GM12878 (cell line): Measurements from ENCODE around the gene MAP7. TPM values are rescaled to one million over a fixed set of nuclear protein-coding genes. Genes with fewer than 3 reads are reported as not detected.

ENCODE experiments used
- ATAC-seq: fragments of 200-7000 bp; cut with Tn5 transposase; 3 replicates; pipeline ENCODE4 v1.9.1; 2020; ENCODE audit warnings: mild to moderate bottlenecking, moderate library complexity
- BruUV-seq: library from RNA; stranded (reverse); fragments of 400-500 nt; replicated peaks from 2 replicates; lab custom pipeline; 2021; lab: Mats Ljungman, UMichigan
- CTCF ChIA-PET: fragments of 300-600 bp; sonication (Branson Sonifier 250); formaldehyde crosslinking; extraction: SDS; loops from one replicate; lab custom pipeline; 2021; ENCODE audit warnings: inconsistent platforms; lab: Yijun Ruan, JAX
- POLR2A ChIA-PET: fragments of 350-600 bp; formaldehyde crosslinking; extraction: SDS; loops from one replicate; lab custom pipeline; 2021; ENCODE audit warnings: inconsistent platforms; lab: Charles Lee
- RAD21 ChIA-PET: fragments of 300-600 bp; sonication (Branson Sonifier 250); formaldehyde crosslinking; loops from one replicate; lab custom pipeline; 2023; ENCODE audit warnings: antibody characterized with exemption; ENCODE audit not compliant: unreplicated experiment; lab: Charles Lee
- SMC1A ChIA-PET: fragments of 300-600 bp; sonication (Branson Sonifier 250); formaldehyde crosslinking; loops from one replicate; lab custom pipeline; 2023; ENCODE audit not compliant: unreplicated experiment, uncharacterized antibody; lab: Charles Lee
- DNase-seq: peaks from one replicate; pipeline ENCODE4 v3.0.0-alpha.2; 2011; ENCODE audit warnings: low read depth, low spot score
- FAIRE-seq: peaks from 3 replicates; lab custom pipeline; 2011; peaks lifted over from hg19 to GRCh38; lab: Jason Lieb, UNC
- H2AFZ ChIP-seq: 2 replicates; pipeline ENCODE4 v1.6.0; 2011; ENCODE audit warnings: low read depth, low read length, control low read depth; ENCODE audit not compliant: control insufficient read depth
- H3K27ac ChIP-seq: 2 replicates; pipeline ENCODE4 v1.5.1; 2011; ENCODE audit warnings: control low read depth; ENCODE audit not compliant: control insufficient read depth, insufficient read depth
- H3K27me3 ChIP-seq, 2 experiments: replicated peaks in 1 of 2; 2 replicates each; pipeline versions ENCODE4 v1.6.0 to v1.6.1; 2011; ENCODE audit warnings: low read length in 1 of 2; ENCODE audit not compliant: control insufficient read depth in 2 of 2, insufficient read depth in 2 of 2
- H3K36me3 ChIP-seq, 2 experiments: 2 replicates each; pipeline ENCODE4 v1.5.1; 2011; ENCODE audit warnings: low read length in 1 of 2; ENCODE audit not compliant: control insufficient read depth in 2 of 2, insufficient read depth in 2 of 2
- H3K4me1 ChIP-seq: 2 replicates; pipeline ENCODE4 v1.6.1; 2011; ENCODE audit warnings: mild to moderate bottlenecking, low read length, moderate library complexity, mixed read lengths; ENCODE audit not compliant: control insufficient read depth, insufficient read depth
- H3K4me2 ChIP-seq: 2 replicates; pipeline ENCODE4 v1.6.0; 2011; ENCODE audit warnings: control low read depth; ENCODE audit not compliant: control insufficient read depth, insufficient read depth
- H3K4me3 ChIP-seq: fragments of 200-600 bp; sonication (generic); 2 replicates; pipeline ENCODE4 v1.5.1; 2016
- H3K79me2 ChIP-seq: 2 replicates; pipeline ENCODE4 v1.6.0; 2011; ENCODE audit warnings: low read length; ENCODE audit not compliant: control insufficient read depth, insufficient read depth
- H3K9ac ChIP-seq: 2 replicates; pipeline ENCODE4 v1.8.0; 2011; ENCODE audit warnings: low read length, control low read depth, mixed read lengths; ENCODE audit not compliant: control insufficient read depth, insufficient read depth
- H3K9me3 ChIP-seq: replicated peaks from 3 replicates; pipeline ENCODE4 v1.5.1; 2011; ENCODE audit warnings: mild to moderate bottlenecking, low read length; ENCODE audit not compliant: control insufficient read depth, insufficient read depth
- H4K20me1 ChIP-seq: 2 replicates; pipeline ENCODE4 v1.6.0; 2011; ENCODE audit not compliant: control insufficient read depth, insufficient read depth
- BCL11A ChIP-seq: IDR thresholded peaks from 2 replicates; pipeline ENCODE4 v1.6.1; 2011; ENCODE audit warnings: low read depth, low read length
- BRCA1 ChIP-seq: IDR thresholded peaks from 2 replicates; pipeline ENCODE4 v1.6.1; 2011; ENCODE audit warnings: low read depth, low read length, improper control_type of control experiment
- CHD2 ChIP-seq: IDR thresholded peaks from 2 replicates; pipeline ENCODE4 v1.6.1; 2011; ENCODE audit warnings: low read depth, low read length, improper control_type of control experiment, borderline replicate concordance
- CHD4 ChIP-seq: fragments of 200-600 bp; sonication (generic); IDR thresholded peaks from 2 replicates; pipeline ENCODE4 v1.6.1; 2016; ENCODE audit warnings: mild to moderate bottlenecking
- GABPA ChIP-seq: IDR thresholded peaks from 2 replicates; pipeline ENCODE4 v1.6.1; 2014; ENCODE audit warnings: antibody characterized with exemption, low read depth, mild to moderate bottlenecking, inconsistent platforms
- GATAD2B ChIP-seq: fragments of 450-650 bp; conservative IDR thresholded peaks from 2 replicates; pipeline ENCODE4 v1.6.1; 2017; ENCODE audit warnings: low read depth, mild to moderate bottlenecking, moderate library complexity
- HDAC2 ChIP-seq: fragments of 200-600 bp; sonication (generic); IDR thresholded peaks from 2 replicates; pipeline ENCODE4 v1.6.1; 2017
- HDAC6 ChIP-seq: fragments of 200-600 bp; sonication (generic); IDR thresholded peaks from one replicate; pipeline ENCODE4 v1.8.0; 2017; ENCODE audit warnings: antibody characterized with exemption; ENCODE audit not compliant: unreplicated experiment
- MTA3 ChIP-seq: IDR thresholded peaks from 2 replicates; pipeline ENCODE4 v1.6.1; 2012; ENCODE audit warnings: low read length, inconsistent platforms, borderline replicate concordance
- NFXL1 ChIP-seq: fragments of 450-650 bp; IDR thresholded peaks from 2 replicates; pipeline ENCODE4 v1.6.1; 2017; ENCODE audit warnings: antibody characterized with exemption, mild to moderate bottlenecking, borderline replicate concordance
- RELA ChIP-seq: fragments of 450-650 bp; IDR thresholded peaks from 2 replicates; pipeline ENCODE4 v1.8.0; 2014; ENCODE audit warnings: borderline replicate concordance; ENCODE audit not compliant: partially characterized antibody
- SP1 ChIP-seq: IDR thresholded peaks from one replicate; pipeline ENCODE4 v1.6.1; 2011; ENCODE audit warnings: low read depth, low read length
- STAT1 ChIP-seq: fragments of 450-650 bp; conservative IDR thresholded peaks from 2 replicates; pipeline ENCODE4 v1.6.1; 2014; ENCODE audit warnings: antibody characterized with exemption, mild to moderate bottlenecking
- WGBS: methylation state at CpG from one replicate; pipeline ENCODE4 v1.1.6; 2016; ENCODE audit warnings: low lambda C conversion rate; ENCODE audit not compliant: insufficient replicate concordance, insufficient coverage; ENCODE audit errors: missing lambda C conversion rate; 5-methylcytosine and 5-hydroxymethylcytosine counted together
- in situ Hi-C: fragments of 300-500 bp; cut with MboI; formaldehyde crosslinking; loops from 9 replicates; pipeline ENCODE4 v1.14.3; 2018; ENCODE audit warnings: mixed read lengths
- intact Hi-C: fragments of 100-400 bp; cut with micrococcal nuclease; formaldehyde crosslinking; loops from one replicate; pipeline ENCODE4 v1.14.2; 2022; ENCODE audit not compliant: unreplicated experiment
- polyA plus RNA-seq, 11 experiments: library from polyadenylated mRNA; depleted of rRNA in 4 of 11; unstranded in 6 of 11; stranded (reverse) in 5 of 11; fragments of >200 nt; fragmentation: Nextera tagmentation in 4 of 11; fragmentation: Illumina TruSeq in 1 of 11; extraction: Ambion mirVana in 4 of 11; extraction: Trizol in 1 of 11; gene quantifications; 1 replicate in 1 of 11; 2 replicates in 10 of 11; pipeline versions ENCODE4 v1.2.1 to v1.2.3, GENCODE V29; 2011 to 2016; ENCODE audit warnings: inconsistent platforms in 2 of 11, missing spikeins in 2 of 11, low read depth in 1 of 11
- total RNA-seq, 4 experiments: library from RNA; depleted of rRNA in 3 of 4; stranded (reverse); fragments of >200 nt in 3 of 4; fragmentation: Illumina TruSeq in 1 of 4; extraction: Trizol in 1 of 4; gene quantifications; 2 replicates each; pipeline versions ENCODE4 v1.2.1 to v1.2.3, GENCODE V29; 2013 to 2021
- TF ChIP-seq, protein P1 (sequence below): fragments of 450-650 bp; IDR thresholded peaks from 2 replicates; pipeline ENCODE4 v1.6.1; 2018; ENCODE audit warnings: borderline replicate concordance, mild to moderate bottlenecking; ENCODE audit not compliant: partially characterized antibody
- TF ChIP-seq, protein P2 (sequence below): fragments of 450-650 bp; IDR thresholded peaks from 2 replicates; pipeline ENCODE4 v1.6.1; 2017; ENCODE audit warnings: low read depth, mild to moderate bottlenecking, moderate library complexity
- TF ChIP-seq, protein P3 (sequence below), 3 experiments: IDR thresholded peaks in 2 of 3; conservative IDR thresholded peaks in 1 of 3; 2 replicates each; pipeline ENCODE4 v1.5.1; 2011; ENCODE audit warnings: low read depth in 3 of 3, low read length in 3 of 3, mild to moderate bottlenecking in 3 of 3, control low read depth in 2 of 3, moderate library complexity in 2 of 3, inconsistent platforms in 1 of 3, mixed read lengths in 1 of 3; ENCODE audit not compliant: control insufficient read depth in 2 of 3, insufficient read depth in 1 of 3; ENCODE audit errors: extremely low read depth in 1 of 3
- TF ChIP-seq, protein P4 (sequence below): fragments of 150-350 bp; IDR thresholded peaks from 2 replicates; pipeline ENCODE4 v1.6.1; 2016; ENCODE audit warnings: low read depth, low read length

The MAP7 gene
- total and polyA plus RNA-seq, 10 of the 15 experiments (the other 5 are each of a cell fraction or from before 2014, with no cell fraction given): 0.04 to 0.17 (median 0.08) TPM; not detected in 2

DNA sequence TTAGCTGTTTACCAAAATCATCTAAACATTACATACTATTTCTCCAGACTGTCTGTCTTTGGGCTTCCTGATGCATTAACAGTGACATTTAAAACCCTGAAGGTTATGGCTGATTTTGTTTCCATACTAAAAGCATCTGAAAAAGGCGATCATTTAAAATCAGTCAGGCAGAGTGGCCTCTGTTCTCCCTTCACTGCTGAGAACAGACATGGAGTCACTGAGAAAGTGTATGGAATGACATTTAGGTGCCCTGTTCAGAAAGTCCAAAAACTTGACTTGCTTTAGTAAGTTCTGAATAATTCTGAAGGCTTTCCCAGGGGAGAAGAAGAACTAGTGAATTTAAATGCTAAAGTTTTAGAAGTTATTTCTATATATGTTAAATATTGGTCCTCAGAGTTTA lies 83.0 kb downstream of the MAP7 start:
- no peak for FAIRE-seq
- peaks cover 5% of the 10 kb centered on the region; the same call in 1 of the 2 replicates for H3K4me1 ChIP-seq
- H2AFZ ChIP-seq: no peak overlapping the region
- peaks cover 0 to 9% of the 10 kb centered on the region in 2 experiments; a peak in 3 of 4 replicates for H3K27me3 ChIP-seq
- no peak overlapping the region for H3K9ac ChIP-seq
- ATAC-seq: no peak
- H4K20me1 ChIP-seq: no peaks in the 10 kb centered on the region
- POLR2A ChIA-PET: no interaction called here
- H3K79me2 ChIP-seq: no peaks in the 10 kb centered on the region
- in situ Hi-C loops (no loop called here), intact Hi-C loops (no loop called here)
- RAD21 ChIA-PET: no interaction called here
- no TSS peak for BruUV-seq
- 69% methylated on average over 1 of the region's 1 CpG for WGBS
- no peaks in the 10 kb centered on the region for H3K36me3 ChIP-seq
- SMC1A ChIA-PET: no interaction called here
- H3K4me3 ChIP-seq: no peak overlapping the region
- no peak overlapping the region for H3K27ac ChIP-seq
- no peaks in the 10 kb centered on the region for H3K9me3 ChIP-seq
- no peak overlapping the region for H3K4me2 ChIP-seq
- no peak for DNase-seq
- CTCF ChIA-PET: no interaction called here
- TF ChIP-seq MTA3 (no peak), BCL11A (no peak), GATAD2B (no peak), SP1 (no peak), HDAC2 (no peak), NFXL1 (no peak), STAT1 (no peak), RELA (no peak), GABPA (no peak), CHD4 (no peak), BRCA1 (no peak), HDAC6 (no peak), CHD2 (no peak)
- TF ChIP-seq, protein P1, sequence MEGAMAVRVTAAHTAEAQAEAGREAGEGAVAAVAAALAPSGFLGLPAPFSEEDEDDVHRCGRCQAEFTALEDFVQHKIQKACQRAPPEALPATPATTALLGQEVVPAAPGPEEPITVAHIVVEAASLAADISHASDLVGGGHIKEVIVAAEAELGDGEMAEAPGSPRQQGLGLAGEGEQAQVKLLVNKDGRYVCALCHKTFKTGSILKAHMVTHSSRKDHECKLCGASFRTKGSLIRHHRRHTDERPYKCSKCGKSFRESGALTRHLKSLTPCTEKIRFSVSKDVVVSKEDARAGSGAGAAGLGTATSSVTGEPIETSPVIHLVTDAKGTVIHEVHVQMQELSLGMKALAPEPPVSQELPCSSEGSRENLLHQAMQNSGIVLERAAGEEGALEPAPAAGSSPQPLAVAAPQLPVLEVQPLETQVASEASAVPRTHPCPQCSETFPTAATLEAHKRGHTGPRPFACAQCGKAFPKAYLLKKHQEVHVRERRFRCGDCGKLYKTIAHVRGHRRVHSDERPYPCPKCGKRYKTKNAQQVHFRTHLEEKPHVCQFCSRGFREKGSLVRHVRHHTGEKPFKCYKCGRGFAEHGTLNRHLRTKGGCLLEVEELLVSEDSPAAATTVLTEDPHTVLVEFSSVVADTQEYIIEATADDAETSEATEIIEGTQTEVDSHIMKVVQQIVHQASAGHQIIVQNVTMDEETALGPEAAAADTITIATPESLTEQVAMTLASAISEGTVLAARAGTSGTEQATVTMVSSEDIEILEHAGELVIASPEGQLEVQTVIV: no peak
- TF ChIP-seq, protein P2, sequence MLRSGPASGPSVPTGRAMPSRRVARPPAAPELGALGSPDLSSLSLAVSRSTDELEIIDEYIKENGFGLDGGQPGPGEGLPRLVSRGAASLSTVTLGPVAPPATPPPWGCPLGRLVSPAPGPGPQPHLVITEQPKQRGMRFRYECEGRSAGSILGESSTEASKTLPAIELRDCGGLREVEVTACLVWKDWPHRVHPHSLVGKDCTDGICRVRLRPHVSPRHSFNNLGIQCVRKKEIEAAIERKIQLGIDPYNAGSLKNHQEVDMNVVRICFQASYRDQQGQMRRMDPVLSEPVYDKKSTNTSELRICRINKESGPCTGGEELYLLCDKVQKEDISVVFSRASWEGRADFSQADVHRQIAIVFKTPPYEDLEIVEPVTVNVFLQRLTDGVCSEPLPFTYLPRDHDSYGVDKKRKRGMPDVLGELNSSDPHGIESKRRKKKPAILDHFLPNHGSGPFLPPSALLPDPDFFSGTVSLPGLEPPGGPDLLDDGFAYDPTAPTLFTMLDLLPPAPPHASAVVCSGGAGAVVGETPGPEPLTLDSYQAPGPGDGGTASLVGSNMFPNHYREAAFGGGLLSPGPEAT: no peak
- TF ChIP-seq, protein P3, sequence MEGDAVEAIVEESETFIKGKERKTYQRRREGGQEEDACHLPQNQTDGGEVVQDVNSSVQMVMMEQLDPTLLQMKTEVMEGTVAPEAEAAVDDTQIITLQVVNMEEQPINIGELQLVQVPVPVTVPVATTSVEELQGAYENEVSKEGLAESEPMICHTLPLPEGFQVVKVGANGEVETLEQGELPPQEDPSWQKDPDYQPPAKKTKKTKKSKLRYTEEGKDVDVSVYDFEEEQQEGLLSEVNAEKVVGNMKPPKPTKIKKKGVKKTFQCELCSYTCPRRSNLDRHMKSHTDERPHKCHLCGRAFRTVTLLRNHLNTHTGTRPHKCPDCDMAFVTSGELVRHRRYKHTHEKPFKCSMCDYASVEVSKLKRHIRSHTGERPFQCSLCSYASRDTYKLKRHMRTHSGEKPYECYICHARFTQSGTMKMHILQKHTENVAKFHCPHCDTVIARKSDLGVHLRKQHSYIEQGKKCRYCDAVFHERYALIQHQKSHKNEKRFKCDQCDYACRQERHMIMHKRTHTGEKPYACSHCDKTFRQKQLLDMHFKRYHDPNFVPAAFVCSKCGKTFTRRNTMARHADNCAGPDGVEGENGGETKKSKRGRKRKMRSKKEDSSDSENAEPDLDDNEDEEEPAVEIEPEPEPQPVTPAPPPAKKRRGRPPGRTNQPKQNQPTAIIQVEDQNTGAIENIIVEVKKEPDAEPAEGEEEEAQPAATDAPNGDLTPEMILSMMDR (IDR thresholded peaks at IDR 0.05 in 2 of 3, conservative IDR thresholded peaks at IDR 0.05 in 1 of 3; ENCODE audit: control insufficient read depth in 2 of 3, extremely low read depth in 1 of 3, insufficient read depth in 1 of 3, low read depth in 3 of 3, low read length in 3 of 3): no peak
- TF ChIP-seq, protein P4, sequence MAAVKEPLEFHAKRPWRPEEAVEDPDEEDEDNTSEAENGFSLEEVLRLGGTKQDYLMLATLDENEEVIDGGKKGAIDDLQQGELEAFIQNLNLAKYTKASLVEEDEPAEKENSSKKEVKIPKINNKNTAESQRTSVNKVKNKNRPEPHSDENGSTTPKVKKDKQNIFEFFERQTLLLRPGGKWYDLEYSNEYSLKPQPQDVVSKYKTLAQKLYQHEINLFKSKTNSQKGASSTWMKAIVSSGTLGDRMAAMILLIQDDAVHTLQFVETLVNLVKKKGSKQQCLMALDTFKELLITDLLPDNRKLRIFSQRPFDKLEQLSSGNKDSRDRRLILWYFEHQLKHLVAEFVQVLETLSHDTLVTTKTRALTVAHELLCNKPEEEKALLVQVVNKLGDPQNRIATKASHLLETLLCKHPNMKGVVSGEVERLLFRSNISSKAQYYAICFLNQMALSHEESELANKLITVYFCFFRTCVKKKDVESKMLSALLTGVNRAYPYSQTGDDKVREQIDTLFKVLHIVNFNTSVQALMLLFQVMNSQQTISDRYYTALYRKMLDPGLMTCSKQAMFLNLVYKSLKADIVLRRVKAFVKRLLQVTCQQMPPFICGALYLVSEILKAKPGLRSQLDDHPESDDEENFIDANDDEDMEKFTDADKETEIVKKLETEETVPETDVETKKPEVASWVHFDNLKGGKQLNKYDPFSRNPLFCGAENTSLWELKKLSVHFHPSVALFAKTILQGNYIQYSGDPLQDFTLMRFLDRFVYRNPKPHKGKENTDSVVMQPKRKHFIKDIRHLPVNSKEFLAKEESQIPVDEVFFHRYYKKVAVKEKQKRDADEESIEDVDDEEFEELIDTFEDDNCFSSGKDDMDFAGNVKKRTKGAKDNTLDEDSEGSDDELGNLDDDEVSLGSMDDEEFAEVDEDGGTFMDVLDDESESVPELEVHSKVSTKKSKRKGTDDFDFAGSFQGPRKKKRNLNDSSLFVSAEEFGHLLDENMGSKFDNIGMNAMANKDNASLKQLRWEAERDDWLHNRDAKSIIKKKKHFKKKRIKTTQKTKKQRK: no peak
